ENCODE measurements around the gene ZBTB16. TPM values are rescaled to one million over a fixed set of nuclear protein-coding genes. Genes with fewer than 3 reads are reported as not detected.

The ZBTB16 gene
- total and polyA plus RNA-seq, 7 experiments from 2014 or later, result 3.0 to 22.1 (median 7.2) TPM

DNA sequence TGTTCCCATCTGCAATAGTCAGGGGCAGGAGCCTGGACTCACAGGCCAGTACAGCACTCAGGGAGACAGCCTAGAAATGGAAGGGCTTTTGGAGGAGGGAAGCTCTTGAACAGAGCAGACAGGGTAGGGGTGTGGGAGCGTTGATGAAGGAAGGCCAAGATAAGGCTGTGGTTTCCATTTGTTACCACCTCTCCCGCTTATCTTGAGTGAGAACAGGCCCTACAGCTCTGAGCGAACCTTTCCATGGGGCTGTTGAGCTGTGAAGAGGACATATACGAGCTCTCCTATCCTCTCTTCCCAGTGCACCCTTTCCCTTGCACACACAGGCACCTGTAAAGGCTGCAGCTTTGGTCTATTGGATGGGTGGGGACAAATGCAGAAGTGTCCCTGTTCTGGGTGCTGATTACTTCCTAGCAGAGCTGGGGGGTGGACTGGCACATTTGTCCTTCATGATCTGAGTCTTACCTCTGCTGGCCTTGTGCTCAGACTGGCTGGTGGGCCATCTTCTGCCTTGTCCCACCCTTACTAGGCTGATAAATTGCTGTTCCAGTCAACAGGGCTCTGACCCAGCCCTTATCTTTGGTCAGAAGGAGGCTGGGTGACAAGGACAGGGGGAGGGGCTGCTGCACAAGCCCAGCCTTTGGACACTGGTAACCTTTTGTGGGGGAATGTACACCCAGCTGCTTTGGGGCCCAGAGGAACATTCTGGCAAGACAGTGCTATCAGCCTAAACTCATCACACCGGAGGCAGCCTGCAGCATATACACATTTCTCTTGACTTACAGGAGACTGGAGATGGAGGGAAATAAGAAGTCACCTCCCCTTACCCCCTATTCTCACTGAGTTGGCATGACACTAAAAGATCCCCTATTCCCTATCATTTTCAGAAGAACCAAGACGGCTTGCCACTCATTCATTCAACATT is 156.6 kb downstream of the ZBTB16 start:
- Histone ChIP-seq H3K27me3 (ENCODE audit: control insufficient read depth in 2 of 2, insufficient read depth in 2 of 2, low read length in 2 of 2) (no peaks in the 10 kb centered on the region), H3K9me3 (ENCODE audit: control insufficient read depth in 2 of 3, low read length in 3 of 3) (no peaks in the 10 kb centered on the region), H3K4me3 (ENCODE audit: low read length) (no peak overlapping the region), H3K36me3 (ENCODE audit: control insufficient read depth in 2 of 3, insufficient read depth in 3 of 3, low read length in 3 of 3) (no peaks in the 10 kb centered on the region), H3K27ac (ENCODE audit: low read depth, low read length) (no peak overlapping the region), H3K4me1 (ENCODE audit: control insufficient read depth in 2 of 2, insufficient read depth in 2 of 2, low read length in 2 of 2) (peaks cover 0 to 19% of the 10 kb centered on the region in 2 donors)
- CTCF ChIA-PET, result interaction anchor here (0.9 kb wide), 1 partner anchor 43 kb away, joined by 3 read pairs; no protein-coding TSS in a partner anchor
- peak overlapping the region in 4 of 9 donors; percentile 1 to 83 (median 66) for H3K27ac Mint-ChIP-seq
- intact Hi-C loops (cut with micrococcal nuclease), result loop anchor here in 1 of 2 donors (5.0 kb wide), 1 partner anchor 34 kb away; no protein-coding TSS in a partner anchor
- peak overlapping the region in 2 of 10 donors; percentile 34 to 58 for H3K4me3 Mint-ChIP-seq
- H3K9me3 Mint-ChIP-seq, result no peaks in the 10 kb centered on the region
- peak; percentile 50 for ATAC-seq
- no peak for DNase-seq
- POLR2A ChIA-PET, result interaction anchor here (0.9 kb wide), 1 partner anchor 33 kb away, joined by 3 read pairs; no protein-coding TSS in a partner anchor
- peaks cover 0 to 6% (median 0%) of the 10 kb centered on the region in 5 donors for H3K27me3 Mint-ChIP-seq
- H3K36me3 Mint-ChIP-seq, result peaks cover 0 to 4% (median 0%) of the 10 kb centered on the region in 5 donors
- peaks cover 14 to 50% (median 27%) of the 10 kb centered on the region in 7 donors for H3K4me1 Mint-ChIP-seq

DNA sequence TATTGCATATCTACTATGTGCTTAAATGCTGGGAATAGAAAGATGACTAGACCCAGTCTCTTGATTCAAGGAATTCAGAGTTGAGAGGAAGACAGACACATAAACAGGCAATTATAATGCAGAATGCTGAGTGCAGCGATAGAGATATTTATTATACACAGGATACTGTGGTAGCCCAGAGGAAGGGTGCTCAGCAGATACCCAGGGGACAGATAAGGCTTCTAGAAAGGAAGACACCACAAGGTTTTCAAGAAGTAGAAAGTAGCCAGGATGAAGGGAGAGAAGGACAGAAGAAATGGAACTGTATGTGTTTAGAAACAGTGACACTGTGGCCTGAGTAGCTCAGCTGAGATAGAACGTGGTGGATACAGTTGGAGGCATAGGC is 157.3 kb downstream of the ZBTB16 start:
- H3K36me3 ChIP-seq (ENCODE audit: control insufficient read depth in 2 of 3, insufficient read depth in 3 of 3, low read length in 3 of 3), result no peaks in the 10 kb centered on the region
- Mint-ChIP-seq H3K4me1 (peaks cover 14 to 46% (median 23%) of the 10 kb centered on the region in 7 donors), H3K36me3 (peaks cover 0 to 5% (median 0%) of the 10 kb centered on the region in 5 donors), H3K27me3 (peaks cover 0 to 9% (median 0%) of the 10 kb centered on the region in 5 donors), H3K27ac (peak overlapping the region in 6 of 9 donors; percentile 1 to 68 (median 9)), H3K4me3 (peak overlapping the region in 2 of 10 donors; percentile 1 to 58), H3K9me3 (no peaks in the 10 kb centered on the region)
- no peaks in the 10 kb centered on the region for H3K27me3 ChIP-seq (ENCODE audit: control insufficient read depth in 2 of 2, insufficient read depth in 2 of 2, low read length in 2 of 2)
- no peak for DNase-seq
- H3K4me3 ChIP-seq (ENCODE audit: low read length), result no peak overlapping the region
- H3K9me3 ChIP-seq (ENCODE audit: control insufficient read depth in 2 of 3, low read length in 3 of 3), result no peaks in the 10 kb centered on the region
- peaks cover 0 to 19% of the 10 kb centered on the region in 2 donors for H3K4me1 ChIP-seq (ENCODE audit: control insufficient read depth in 2 of 2, insufficient read depth in 2 of 2, low read length in 2 of 2)
- peak; percentile 82 for ATAC-seq
- POLR2A ChIA-PET, result no interaction called here
- CTCF ChIA-PET, result no interaction called here
- H3K27ac ChIP-seq (ENCODE audit: low read depth, low read length), result no peak overlapping the region
- intact Hi-C loops (cut with micrococcal nuclease), result loop anchor here in 1 of 2 donors (5.0 kb wide), 1 partner anchor 34 kb away; no protein-coding TSS in a partner anchor

DNA sequence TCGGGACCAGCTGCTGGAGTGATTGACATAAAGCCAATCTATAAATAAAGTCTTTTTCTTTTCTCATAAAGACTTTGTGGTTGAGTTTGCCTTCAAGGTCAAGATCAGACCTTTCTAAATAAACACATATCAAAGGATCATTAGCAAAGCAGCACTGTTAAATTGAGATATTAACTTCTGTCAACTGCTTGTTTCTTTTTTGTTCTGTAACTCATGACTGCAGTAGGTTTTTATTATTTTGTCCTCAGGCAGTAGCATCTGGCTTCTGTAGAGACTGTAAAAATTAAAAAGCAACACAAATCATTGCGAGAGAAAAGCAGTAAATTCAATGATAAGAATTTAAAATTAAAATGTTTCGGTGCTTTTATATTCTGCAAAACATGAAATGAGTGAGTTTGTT is 159.0 kb downstream of the ZBTB16 start:
- Mint-ChIP-seq H3K4me1 (peaks cover 14 to 44% (median 23%) of the 10 kb centered on the region in 7 donors), H3K9me3 (no peaks in the 10 kb centered on the region), H3K27me3 (peaks cover 0 to 9% (median 0%) of the 10 kb centered on the region in 5 donors), H3K4me3 (peak overlapping the region in 1 of 10 donors; percentile 12), H3K27ac (peak overlapping the region in 2 of 9 donors; percentile 49 to 56), H3K36me3 (peaks cover 0 to 5% (median 0%) of the 10 kb centered on the region in 5 donors)
- H3K9me3 ChIP-seq (ENCODE audit: control insufficient read depth in 2 of 3, low read length in 3 of 3), result no peaks in the 10 kb centered on the region
- no peaks in the 10 kb centered on the region for H3K36me3 ChIP-seq (ENCODE audit: control insufficient read depth in 2 of 3, insufficient read depth in 3 of 3, low read length in 3 of 3)
- no peaks in the 10 kb centered on the region for H3K27me3 ChIP-seq (ENCODE audit: control insufficient read depth in 2 of 2, insufficient read depth in 2 of 2, low read length in 2 of 2)
- ChIA-PET POLR2A (no interaction called here), CTCF (interaction anchor here (0.6 kb wide), 1 partner anchor 220 kb away, joined by 3 read pairs; no protein-coding TSS in a partner anchor)
- intact Hi-C loops (cut with micrococcal nuclease), result loop anchor here in 1 of 2 donors (5.0 kb wide), 1 partner anchor 36 kb away; no protein-coding TSS in a partner anchor
- no peak for DNase-seq
- H3K4me3 ChIP-seq (ENCODE audit: low read length), result no peak overlapping the region
- ATAC-seq, result no peak
- H3K4me1 ChIP-seq (ENCODE audit: control insufficient read depth in 2 of 2, insufficient read depth in 2 of 2, low read length in 2 of 2), result peaks cover 0 to 19% of the 10 kb centered on the region in 2 donors
- H3K27ac ChIP-seq (ENCODE audit: low read depth, low read length), result no peak overlapping the region

DNA sequence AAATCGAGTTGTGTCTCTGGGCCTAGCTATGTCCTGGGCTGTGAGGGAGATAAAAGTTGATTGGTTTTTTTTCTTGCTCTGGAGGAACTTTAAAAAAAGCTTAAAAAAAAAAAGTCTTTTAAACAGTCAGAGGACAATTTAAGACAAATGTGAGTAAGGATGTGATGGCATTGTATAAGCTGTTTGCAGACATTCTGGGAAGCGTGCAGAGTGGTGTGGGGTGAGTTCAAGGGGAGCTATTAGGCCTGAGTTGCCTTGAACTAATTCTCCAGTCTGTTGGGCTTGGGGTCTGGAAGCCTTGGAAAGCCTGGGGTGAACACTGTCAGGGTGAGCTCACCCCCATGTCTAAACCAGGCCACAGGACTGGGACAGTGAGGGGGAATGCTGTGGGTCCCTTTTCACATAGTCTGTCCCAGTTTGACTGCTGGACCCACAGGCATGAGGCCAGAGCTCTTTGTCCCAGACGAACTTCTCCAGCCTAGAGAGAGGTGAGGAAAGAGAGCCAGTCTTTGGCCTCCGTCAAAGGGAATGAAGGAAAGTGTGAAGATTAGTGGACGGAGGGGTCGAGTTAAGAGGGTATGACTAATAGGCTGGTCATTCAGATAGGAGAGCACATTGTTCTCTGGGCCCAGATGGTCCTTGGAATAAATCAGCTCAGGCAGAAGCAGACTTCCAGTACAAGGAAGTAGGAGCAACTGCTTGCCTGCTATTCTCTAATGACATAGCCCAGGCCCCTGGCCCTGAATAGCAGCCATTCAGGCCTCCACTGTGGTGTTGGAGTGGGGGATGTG is 160.2 kb downstream of the ZBTB16 start:
- Histone ChIP-seq H3K36me3 (ENCODE audit: control insufficient read depth in 2 of 3, insufficient read depth in 3 of 3, low read length in 3 of 3) (no peaks in the 10 kb centered on the region), H3K27me3 (ENCODE audit: control insufficient read depth in 2 of 2, insufficient read depth in 2 of 2, low read length in 2 of 2) (no peaks in the 10 kb centered on the region), H3K9me3 (ENCODE audit: control insufficient read depth in 2 of 3, low read length in 3 of 3) (no peaks in the 10 kb centered on the region), H3K27ac (ENCODE audit: low read depth, low read length) (no peak overlapping the region), H3K4me3 (ENCODE audit: low read length) (no peak overlapping the region), H3K4me1 (ENCODE audit: control insufficient read depth in 2 of 2, insufficient read depth in 2 of 2, low read length in 2 of 2) (peaks cover 0 to 19% of the 10 kb centered on the region in 2 donors)
- ChIA-PET POLR2A (no interaction called here), CTCF (no interaction called here)
- Mint-ChIP-seq H3K27me3 (peaks cover 0 to 14% (median 0%) of the 10 kb centered on the region in 5 donors), H3K27ac (no peak overlapping the region), H3K4me1 (peaks cover 14 to 40% (median 25%) of the 10 kb centered on the region in 7 donors), H3K9me3 (no peaks in the 10 kb centered on the region), H3K4me3 (no peak overlapping the region), H3K36me3 (peaks cover 0 to 9% (median 0%) of the 10 kb centered on the region in 5 donors)
- no peak for ATAC-seq
- no peak for DNase-seq
- intact Hi-C loops (cut with micrococcal nuclease), result loop anchor here in 1 of 2 donors (5.0 kb wide), 1 partner anchor 37 kb away; no protein-coding TSS in a partner anchor

DNA sequence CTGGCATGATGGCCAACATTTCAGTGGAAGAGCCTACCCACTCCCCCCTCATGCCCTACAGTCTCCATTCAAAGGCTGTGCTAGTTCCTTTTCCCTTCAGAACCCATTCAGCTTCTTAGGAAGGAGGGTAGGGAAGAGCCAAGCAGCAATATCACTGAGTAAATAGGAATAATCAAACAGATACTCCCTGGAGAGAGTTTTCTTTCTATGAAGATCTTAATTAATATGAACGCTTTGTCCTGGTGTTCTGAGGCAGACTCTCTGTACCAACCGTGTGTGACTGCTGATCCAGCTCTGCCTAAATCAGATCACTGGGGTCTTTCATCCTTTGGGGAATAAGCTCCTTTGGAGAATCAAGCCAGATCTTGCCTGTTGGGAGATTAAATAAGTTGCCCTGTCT is 161.5 kb downstream of the ZBTB16 start:
- no peaks in the 10 kb centered on the region for H3K9me3 ChIP-seq (ENCODE audit: control insufficient read depth in 2 of 3, low read length in 3 of 3)
- no peak for DNase-seq
- intact Hi-C loops (cut with micrococcal nuclease), result no loop called here
- H3K36me3 ChIP-seq (ENCODE audit: control insufficient read depth in 2 of 3, insufficient read depth in 3 of 3, low read length in 3 of 3), result no peaks in the 10 kb centered on the region
- Mint-ChIP-seq H3K27ac (no peak overlapping the region), H3K4me1 (peaks cover 12 to 36% (median 22%) of the 10 kb centered on the region in 7 donors), H3K4me3 (no peak overlapping the region), H3K9me3 (no peaks in the 10 kb centered on the region), H3K36me3 (peaks cover 0 to 12% (median 0%) of the 10 kb centered on the region in 5 donors), H3K27me3 (peaks cover 0 to 18% (median 0%) of the 10 kb centered on the region in 5 donors)
- H3K4me3 ChIP-seq (ENCODE audit: low read length), result no peak overlapping the region
- POLR2A ChIA-PET, result no interaction called here
- no peak overlapping the region for H3K27ac ChIP-seq (ENCODE audit: low read depth, low read length)
- ATAC-seq, result no peak
- peaks cover 0 to 14% of the 10 kb centered on the region in 2 donors for H3K4me1 ChIP-seq (ENCODE audit: control insufficient read depth in 2 of 2, insufficient read depth in 2 of 2, low read length in 2 of 2)
- no peaks in the 10 kb centered on the region for H3K27me3 ChIP-seq (ENCODE audit: control insufficient read depth in 2 of 2, insufficient read depth in 2 of 2, low read length in 2 of 2)
- CTCF ChIA-PET, result no interaction called here

DNA sequence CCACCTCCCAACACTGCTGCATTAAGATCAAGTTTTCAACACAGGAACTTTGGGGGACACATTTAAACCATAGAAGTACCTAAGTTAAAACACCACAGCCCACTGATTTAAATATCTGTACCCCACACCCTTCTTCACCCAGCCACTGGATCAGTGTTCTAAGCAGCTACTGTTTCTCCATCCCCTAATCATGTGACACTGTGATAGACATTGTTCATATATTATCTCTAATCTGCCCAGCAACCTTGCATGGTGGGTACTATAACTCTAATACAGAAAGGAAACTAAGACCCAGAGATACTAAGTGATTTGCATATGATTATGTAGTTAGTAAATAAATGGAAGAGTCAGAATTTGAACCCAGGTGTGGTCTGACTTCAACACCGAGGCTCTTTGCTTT is 166.2 kb downstream of the ZBTB16 start:
- intact Hi-C loops (cut with micrococcal nuclease), result no loop called here
- Mint-ChIP-seq H3K27ac (no peak overlapping the region), H3K4me3 (no peak overlapping the region), H3K4me1 (peaks cover 8 to 28% (median 19%) of the 10 kb centered on the region in 7 donors), H3K27me3 (peaks cover 0 to 28% (median 0%) of the 10 kb centered on the region in 5 donors), H3K36me3 (peaks cover 0 to 9% (median 0%) of the 10 kb centered on the region in 5 donors), H3K9me3 (no peaks in the 10 kb centered on the region)
- no peak overlapping the region for H3K27ac ChIP-seq (ENCODE audit: low read depth, low read length)
- peaks cover 0 to 4% of the 10 kb centered on the region in 2 donors for H3K4me1 ChIP-seq (ENCODE audit: control insufficient read depth in 2 of 2, insufficient read depth in 2 of 2, low read length in 2 of 2)
- H3K9me3 ChIP-seq (ENCODE audit: control insufficient read depth in 2 of 3, low read length in 3 of 3), result no peaks in the 10 kb centered on the region
- no peaks in the 10 kb centered on the region for H3K36me3 ChIP-seq (ENCODE audit: control insufficient read depth in 2 of 3, insufficient read depth in 3 of 3, low read length in 3 of 3)
- no peak for DNase-seq
- no peak for ATAC-seq
- no peak overlapping the region for H3K4me3 ChIP-seq (ENCODE audit: low read length)
- no peaks in the 10 kb centered on the region for H3K27me3 ChIP-seq (ENCODE audit: control insufficient read depth in 2 of 2, insufficient read depth in 2 of 2, low read length in 2 of 2)
- POLR2A ChIA-PET, result no interaction called here
- CTCF ChIA-PET, result interaction anchor here (1.6 kb wide), 1 partner anchor 12 kb away, joined by 3 read pairs; no protein-coding TSS in a partner anchor

Data from naive thymus-derived CD4-positive, alpha-beta T cell (primary cell).